Thyroid gland (tissue), 4 donors: ENCODE results near the gene B4GALT6. TPM values are rescaled to one million over a fixed set of nuclear protein-coding genes. Genes with fewer than 3 reads are reported as not detected.

Experiments used
- DNase-seq, 2 donors: peaks; one replicate each; pipeline ENCODE4 v3.0.0-alpha.2; 2019
- H3K27ac ChIP-seq, 3 donors: fragments of 200-600 bp; sonication (generic); 1 replicate in 2 of 3; 2 replicates in 1 of 3; pipeline ENCODE4 v1.5.1; 2016 to 2019; ENCODE audit warnings: mild to moderate bottlenecking in 1 of 3, moderate library complexity in 1 of 3
- H3K27me3 ChIP-seq: fragments of 200-600 bp; sonication (generic); one replicate; pipeline ENCODE4 v1.5.1; 2019
- H3K36me3 ChIP-seq, 2 donors: fragments of 200-600 bp; sonication (generic); one replicate each; pipeline ENCODE4 v1.5.1; 2016 to 2019
- H3K4me1 ChIP-seq, 2 donors: fragments of 200-600 bp; sonication (generic); one replicate each; pipeline ENCODE4 v1.5.1; 2017 to 2019
- H3K4me3 ChIP-seq, 3 donors: fragments of 200-600 bp; sonication (generic); replicated peaks in 1 of 3; 1 replicate in 2 of 3; 2 replicates in 1 of 3; pipeline ENCODE4 v1.5.1; 2016; ENCODE audit warnings: mild to moderate bottlenecking in 1 of 3
- H3K9me3 ChIP-seq: fragments of 200-600 bp; sonication (generic); one replicate; pipeline ENCODE4 v1.5.1; 2017
- CTCF ChIP-seq, 6 experiments: fragments of 200-600 bp in 3 of 6; fragments of 450-650 bp in 3 of 6; sonication (generic) in 3 of 6; IDR thresholded peaks; one replicate each; pipeline ENCODE4 v1.5.1; 2016 to 2019; ENCODE audit warnings: antibody characterized with exemption in 6 of 6, mild to moderate bottlenecking in 2 of 6, inconsistent platforms in 1 of 6, moderate library complexity in 1 of 6
- POLR2A ChIP-seq, 2 donors: fragments of 450-650 bp; IDR thresholded peaks; one replicate each; pipeline ENCODE4 v1.6.1; 2017; ENCODE audit warnings: antibody characterized with exemption in 2 of 2, mild to moderate bottlenecking in 2 of 2, moderate library complexity in 1 of 2
- WGBS, 2 donors: methylation state at CpG; one replicate each; pipeline ENCODE4 v1.1.5; 2017; 5-methylcytosine and 5-hydroxymethylcytosine counted together
- intact Hi-C: fragments of 100-400 bp; cut with DNase I; formaldehyde crosslinking; loops from one replicate; pipeline ENCODE4 v1.15.1; 2023
- total RNA-seq, 4 donors: library from RNA; depleted of rRNA; stranded (reverse); fragments of >200 nt; gene quantifications; one replicate each; pipeline ENCODE4 v1.2.3, GENCODE V29; 2016

The B4GALT6 gene
- total RNA-seq, 4 donors from 2014 or later: 1.3 to 2.6 (median 2.5) TPM

GRCh38 chr18:31577195-31577594 is 107.2 kb downstream of the B4GALT6 start:
- DNase-seq: no peak
- Histone ChIP-seq H3K9me3 (no peaks in the 10 kb centered on the region), H3K27ac (no peak overlapping the region), H3K27me3 (no peaks in the 10 kb centered on the region), H3K4me3 (no peak overlapping the region), H3K36me3 (no peaks in the 10 kb centered on the region), H3K4me1 (no peaks in the 10 kb centered on the region)
- intact Hi-C loops: no loop called here
- 81 to 89% methylated on average over 1 of the region's 1 CpG for WGBS, 2 donors
- TF ChIP-seq POLR2A (IDR thresholded peaks at IDR 0.05): no peak
- no peak for TF ChIP-seq CTCF (IDR thresholded peaks at IDR 0.05)

GRCh38 chr18:31576670-31577069 is 107.7 kb downstream of the B4GALT6 start:
- intact Hi-C loops: no loop called here
- H3K4me1 ChIP-seq: no peaks in the 10 kb centered on the region
- no peaks in the 10 kb centered on the region for H3K36me3 ChIP-seq
- no peak overlapping the region for H3K4me3 ChIP-seq
- H3K9me3 ChIP-seq: no peaks in the 10 kb centered on the region
- no peaks in the 10 kb centered on the region for H3K27me3 ChIP-seq
- H3K27ac ChIP-seq: no peak overlapping the region
- TF ChIP-seq POLR2A (IDR thresholded peaks at IDR 0.05) (no peak), CTCF (IDR thresholded peaks at IDR 0.05) (no peak)
- DNase-seq: no peak
- WGBS, 2 donors: 61 to 72% methylated on average over 4 of the region's 4 CpGs

GRCh38 chr18:31575515-31576257 is 108.7 kb downstream of the B4GALT6 start:
- Histone ChIP-seq H3K4me1 (no peaks in the 10 kb centered on the region), H3K9me3 (no peaks in the 10 kb centered on the region), H3K27ac (no peak overlapping the region), H3K4me3 (no peak overlapping the region), H3K36me3 (no peaks in the 10 kb centered on the region), H3K27me3 (no peaks in the 10 kb centered on the region)
- 65 to 73% methylated on average over 3 of the region's 3 CpGs for WGBS, 2 donors
- intact Hi-C loops: no loop called here
- no peak for DNase-seq
- no peak for TF ChIP-seq CTCF (IDR thresholded peaks at IDR 0.05)
- TF ChIP-seq POLR2A (IDR thresholded peaks at IDR 0.05): no peak

DNA sequence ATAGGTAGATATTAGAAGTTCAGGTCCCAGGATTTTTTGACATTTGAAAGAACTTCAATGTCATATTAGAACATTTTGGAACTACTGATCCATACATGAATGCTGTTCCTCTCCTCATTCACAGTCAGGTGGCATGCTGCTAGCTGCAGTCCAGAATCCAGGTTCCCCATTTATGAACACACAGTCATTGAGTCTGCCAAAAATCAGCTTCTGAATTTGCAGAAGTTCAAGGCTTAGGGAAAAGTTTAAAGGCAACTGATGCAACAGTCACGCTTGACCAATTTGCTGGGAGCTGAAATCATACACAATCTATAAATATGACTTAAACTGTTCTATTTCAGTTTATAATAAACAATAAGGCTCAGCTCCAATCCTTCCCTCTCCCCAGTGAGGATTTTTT is 110.0 kb downstream of the B4GALT6 start:
- no peak overlapping the region for H3K4me3 ChIP-seq
- DNase-seq: no peak
- no peaks in the 10 kb centered on the region for H3K27me3 ChIP-seq
- H3K36me3 ChIP-seq: no peaks in the 10 kb centered on the region
- intact Hi-C loops: no loop called here
- no peaks in the 10 kb centered on the region for H3K4me1 ChIP-seq
- no peak overlapping the region for H3K27ac ChIP-seq
- no peak for TF ChIP-seq CTCF (IDR thresholded peaks at IDR 0.05)
- no peak for TF ChIP-seq POLR2A (IDR thresholded peaks at IDR 0.05)
- H3K9me3 ChIP-seq: no peaks in the 10 kb centered on the region
- 91 to 92% methylated on average over 1 of the region's 1 CpG for WGBS, 2 donors

Other genes with a start within 250 kb of the B4GALT6 start
- gene DSG3, start 236.8 kb downstream of the B4GALT6 start, total RNA-seq: under 1 TPM in 1 of 4 donors, not detected in 3; 0.10 TPM
- 10 to 100 TPM; 47.7 to 66.0 (median 56.4) TPM for gene DSG2, start 186.4 kb downstream of the B4GALT6 start, total RNA-seq
- gene TTR, start 92.7 kb downstream of the B4GALT6 start, total RNA-seq: not detected
- 1 to 10 TPM in 1 of 4 donors, not detected in 3; 1.2 TPM for gene SLC25A52, start 76.3 kb upstream of the B4GALT6 start, total RNA-seq